D721Med (cell line): ENCODE data around the gene MRPS34.

Source experiments
- DNase-seq: peaks from one replicate; pipeline ENCODE4 v3.0.0; 2011; ENCODE audit warnings: low spot score; ENCODE audit not compliant: insufficient read length
- FAIRE-seq: peaks from 2 replicates; lab custom pipeline; 2011; peaks lifted over from hg19 to GRCh38; lab: Jason Lieb, UNC
- CTCF ChIP-seq: IDR thresholded peaks from 2 replicates; pipeline ENCODE4 v1.5.1; 2012; ENCODE audit warnings: mild to moderate bottlenecking, control low read depth; ENCODE audit not compliant: insufficient read depth; ENCODE audit errors: missing control alignments

MRPS34 gene

GRCh38 chr16:1731073-1731472 lies 41.9 kb downstream of the MRPS34 start:
- TF ChIP-seq CTCF = no peak
- no peak for DNase-seq
- FAIRE-seq = no peak

GRCh38 chr16:1729445-1729844 lies 43.5 kb downstream of the MRPS34 start:
- FAIRE-seq (no peak), DNase-seq (no peak)
- TF ChIP-seq CTCF = no peak

GRCh38 chr16:1729026-1729425 lies 43.9 kb downstream of the MRPS34 start:
- FAIRE-seq (no peak), DNase-seq (no peak)
- TF ChIP-seq CTCF = no peak

- DNase-seq = no peak
- no peak for TF ChIP-seq CTCF
- no peak for FAIRE-seq
These were observed 45.0 kb downstream of the MRPS34 start for GRCh38 chr16:1727651-1728624.

- FAIRE-seq = no peak
These were observed 46.1 kb downstream of the MRPS34 start for GRCh38 chr16:1726661-1727502.

GRCh38 chr16:1724491-1724890 lies 48.4 kb downstream of the MRPS34 start:
- FAIRE-seq (no peak), DNase-seq (no peak)
- TF ChIP-seq CTCF = no peak

More at GRCh38 chr16:1726661-1727502, 46.1 kb downstream of the MRPS34 start:
- no peak for DNase-seq
- TF ChIP-seq CTCF = no peak
